NCI-H345 (cell line): ENCODE results near the gene SREK1.
A peak's percentile ranks its signal among the peaks of the same experiment; 100 is the strongest.

Experiments
- DNase-seq: peaks from one replicate; lab custom pipeline; 2025; lab: John Stamatoyannopoulos, UW

The SREK1 gene

GRCh38 chr5:66164044-66164790 is 20.1 kb downstream of the SREK1 start:
- no peak for DNase-seq

- DNase-seq = no peak
Observed at GRCh38 chr5:66168226-66168625, 24.1 kb downstream of the SREK1 start.

GRCh38 chr5:66169534-66169933 is 25.4 kb downstream of the SREK1 start:
- DNase-seq = no peak

GRCh38 chr5:66170195-66170919 is 26.3 kb downstream of the SREK1 start:
- DNase-seq = no peak

- DNase-seq = peak; percentile 30
Observed at GRCh38 chr5:66171349-66172344, 27.5 kb downstream of the SREK1 start.

- DNase-seq = no peak
Observed at GRCh38 chr5:66174338-66174737, 30.2 kb downstream of the SREK1 start.

- no peak for DNase-seq
Observed at GRCh38 chr5:66178799-66179198, 34.7 kb downstream of the SREK1 start.

- DNase-seq = no peak
Observed at GRCh38 chr5:66179297-66180051, 35.4 kb downstream of the SREK1 start.

GRCh38 chr5:66180282-66181155 is 36.4 kb downstream of the SREK1 start:
- DNase-seq = no peak

- DNase-seq = no peak
Observed at GRCh38 chr5:66186108-66186507, 42.0 kb downstream of the SREK1 start.

- no peak for DNase-seq
Observed at GRCh38 chr5:66193419-66193818, 49.3 kb downstream of the SREK1 start.

- DNase-seq = no peak
Observed at GRCh38 chr5:66197764-66198405, 53.8 kb downstream of the SREK1 start.

GRCh38 chr5:66198837-66199236 is 54.7 kb downstream of the SREK1 start:
- no peak for DNase-seq

- DNase-seq = no peak
Observed at GRCh38 chr5:66203531-66203930, 59.4 kb downstream of the SREK1 start.

- no peak for DNase-seq
Observed at GRCh38 chr5:66206465-66206864, 62.4 kb downstream of the SREK1 start.

GRCh38 chr5:66207800-66208561 is 63.9 kb downstream of the SREK1 start:
- no peak for DNase-seq

- no peak for DNase-seq
Observed at GRCh38 chr5:66209350-66209749, 65.2 kb downstream of the SREK1 start.

- no peak for DNase-seq
Observed at GRCh38 chr5:66209794-66210193, 65.7 kb downstream of the SREK1 start.

GRCh38 chr5:66213533-66213932 is 69.4 kb downstream of the SREK1 start:
- no peak for DNase-seq
